GM12874 (cell line): ENCODE measurements around the gene PCBP3.

ENCODE experiments used
- CTCF ChIP-seq: IDR thresholded peaks from 2 replicates; pipeline ENCODE4 v1.5.1; 2011; ENCODE audit warnings: low read depth, mild to moderate bottlenecking, control low read depth, low read length, moderate library complexity; ENCODE audit not compliant: insufficient read depth

PCBP3 gene

GRCh38 chr21:45872471-45872870 lies 228.9 kb downstream of the PCBP3 start:
- no peak for TF ChIP-seq CTCF

GRCh38 chr21:45872902-45873301 lies 229.4 kb downstream of the PCBP3 start:
- no peak for TF ChIP-seq CTCF

DNA sequence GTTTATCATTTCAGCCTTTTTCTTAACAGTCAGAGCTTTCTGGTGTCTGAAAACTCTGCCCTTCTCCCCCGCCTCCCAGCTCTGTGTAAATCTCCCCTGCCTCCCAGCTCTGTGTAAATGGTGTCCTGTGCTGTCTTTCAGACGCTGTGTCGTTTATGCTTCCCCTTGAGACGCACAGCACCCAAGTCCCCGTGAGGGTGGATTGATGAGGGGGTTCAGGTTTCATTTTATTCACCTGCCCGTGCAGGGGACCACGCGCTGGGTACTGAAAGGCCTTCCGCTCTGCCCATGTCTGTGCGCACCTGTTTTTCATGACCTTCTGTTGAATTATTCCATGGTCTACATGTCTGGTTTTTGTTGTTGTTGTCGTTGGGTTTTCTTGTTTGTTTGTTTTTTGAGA lies 229.9 kb downstream of the PCBP3 start:
- no peak for TF ChIP-seq CTCF

GRCh38 chr21:45873866-45874265 lies 230.3 kb downstream of the PCBP3 start:
- TF ChIP-seq CTCF, result no peak

DNA sequence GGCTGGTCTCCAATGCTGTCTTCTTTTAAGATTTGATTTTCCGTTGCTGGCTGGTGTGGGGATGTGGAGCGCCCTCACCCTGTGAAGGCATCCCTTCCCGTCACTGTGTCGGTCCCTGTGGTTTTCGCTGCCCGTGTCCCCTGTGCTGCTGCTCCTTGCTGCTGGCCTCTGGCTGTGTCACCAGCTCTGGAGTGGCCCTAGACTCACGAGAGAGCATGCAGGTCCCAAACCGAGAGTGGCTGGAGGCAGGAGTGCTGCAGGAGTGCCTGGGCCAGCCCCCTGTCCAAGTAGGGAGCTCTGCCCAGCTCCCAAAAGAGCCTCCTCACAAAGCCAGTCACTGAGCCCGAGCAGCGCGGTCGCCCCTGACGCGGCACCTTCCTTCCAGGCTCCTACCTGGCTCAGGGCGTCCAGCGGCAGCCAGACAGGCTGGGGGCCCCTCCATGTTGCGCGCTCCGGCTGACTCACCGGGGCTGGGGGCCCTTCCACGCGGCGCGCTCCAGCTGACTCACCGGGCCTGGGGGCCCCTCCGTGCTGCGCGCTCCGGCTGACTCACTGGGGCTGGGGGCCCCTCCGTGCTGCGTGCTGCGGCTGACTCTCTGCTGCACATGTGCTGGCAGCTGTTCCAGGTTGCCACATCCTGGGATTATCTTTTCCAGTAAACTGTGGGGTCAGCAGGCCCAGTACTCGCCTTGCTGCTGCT lies 231.3 kb downstream of the PCBP3 start:
- TF ChIP-seq CTCF, result no peak

- TF ChIP-seq CTCF, result no peak
These were observed 231.9 kb downstream of the PCBP3 start for GRCh38 chr21:45875416-45875760.

GRCh38 chr21:45875881-45876280 lies 232.4 kb downstream of the PCBP3 start:
- no peak for TF ChIP-seq CTCF
